ENCODE results near the gene LHX5.

Gene LHX5

GRCh38 chr12:113480336-113480971 is 8.8 kb upstream of the LHX5 start:
- H3K4me3 ChIP-seq (ENCODE audit: low read depth, low read length) = no peak overlapping the region
- no peaks in the 10 kb centered on the region for H3K36me3 ChIP-seq
- peaks cover 12% of the 10 kb centered on the region for H3K9me3 ChIP-seq (ENCODE audit: severe bottlenecking)
- no peak for TF ChIP-seq CTCF (IDR thresholded peaks at IDR 0.05; ENCODE audit: low read depth, low read length)
- DNase-seq = no peak
- no peak overlapping the region for H3K27ac ChIP-seq
- peaks cover 88% of the 10 kb centered on the region for H3K27me3 ChIP-seq (ENCODE audit: insufficient read depth, low read depth, severe bottlenecking)

- Histone ChIP-seq H3K27ac (no peak overlapping the region), H3K4me3 (ENCODE audit: low read depth, low read length) (no peak overlapping the region), H3K36me3 (no peaks in the 10 kb centered on the region), H3K27me3 (ENCODE audit: insufficient read depth, low read depth, severe bottlenecking) (peaks cover 88% of the 10 kb centered on the region), H3K9me3 (ENCODE audit: severe bottlenecking) (peaks cover 12% of the 10 kb centered on the region)
- no peak for TF ChIP-seq CTCF (IDR thresholded peaks at IDR 0.05; ENCODE audit: low read depth, low read length)
- DNase-seq = no peak
Observed at GRCh38 chr12:113479590-113480335, 8.1 kb upstream of the LHX5 start.

GRCh38 chr12:113479216-113479589 is 7.5 kb upstream of the LHX5 start:
- no peak for TF ChIP-seq CTCF (IDR thresholded peaks at IDR 0.05; ENCODE audit: low read depth, low read length)
- Histone ChIP-seq H3K36me3 (no peaks in the 10 kb centered on the region), H3K9me3 (ENCODE audit: severe bottlenecking) (peaks cover 12% of the 10 kb centered on the region), H3K4me3 (ENCODE audit: low read depth, low read length) (no peak overlapping the region), H3K27me3 (ENCODE audit: insufficient read depth, low read depth, severe bottlenecking) (peaks cover 88% of the 10 kb centered on the region), H3K27ac (no peak overlapping the region)
- no peak for DNase-seq

GRCh38 chr12:113478351-113479011 is 6.8 kb upstream of the LHX5 start:
- Histone ChIP-seq H3K9me3 (ENCODE audit: severe bottlenecking) (peaks cover 12% of the 10 kb centered on the region), H3K36me3 (no peaks in the 10 kb centered on the region), H3K27ac (no peak overlapping the region), H3K27me3 (ENCODE audit: insufficient read depth, low read depth, severe bottlenecking) (peaks cover 88% of the 10 kb centered on the region), H3K4me3 (ENCODE audit: low read depth, low read length) (no peak overlapping the region)
- TF ChIP-seq CTCF (IDR thresholded peaks at IDR 0.05; ENCODE audit: low read depth, low read length) = no peak
- no peak for DNase-seq

- no peak overlapping the region for H3K27ac ChIP-seq
- no peak overlapping the region for H3K4me3 ChIP-seq (ENCODE audit: low read depth, low read length)
- DNase-seq = no peak
- H3K36me3 ChIP-seq = no peaks in the 10 kb centered on the region
- H3K9me3 ChIP-seq (ENCODE audit: severe bottlenecking) = peaks cover 12% of the 10 kb centered on the region
- no peak for TF ChIP-seq CTCF (IDR thresholded peaks at IDR 0.05; ENCODE audit: low read depth, low read length)
- peaks cover 84% of the 10 kb centered on the region for H3K27me3 ChIP-seq (ENCODE audit: insufficient read depth, low read depth, severe bottlenecking)
Observed at GRCh38 chr12:113477842-113478215, 6.2 kb upstream of the LHX5 start.

All from WERI-Rb-1 (cell line).